GM12865 (cell line): Measurements from ENCODE around the gene SLC6A3.

Experiments used
- DNase-seq: peaks from one replicate; pipeline ENCODE4 v3.0.0; 2010; ENCODE audit warnings: low read depth
- H3K4me3 ChIP-seq: 2 replicates; pipeline ENCODE4 v1.5.1; 2011; ENCODE audit warnings: mild to moderate bottlenecking, low read depth, low read length, control low read depth
- CTCF ChIP-seq: IDR thresholded peaks from 2 replicates; pipeline ENCODE4 v1.5.1; 2011; ENCODE audit warnings: low read length, control low read depth, low read depth, inconsistent platforms; ENCODE audit not compliant: insufficient read depth; ENCODE audit errors: missing control alignments

SLC6A3 gene

GRCh38 chr5:1405121-1405520 is 40.1 kb downstream of the SLC6A3 start:
- TF ChIP-seq CTCF, result no peak
- no peak for DNase-seq
- H3K4me3 ChIP-seq, result no peak overlapping the region

GRCh38 chr5:1404062-1404461 is 41.2 kb downstream of the SLC6A3 start:
- no peak for TF ChIP-seq CTCF
- no peak for DNase-seq
- H3K4me3 ChIP-seq, result no peak overlapping the region

GRCh38 chr5:1402611-1403255 is 42.5 kb downstream of the SLC6A3 start:
- DNase-seq, result no peak
- no peak overlapping the region for H3K4me3 ChIP-seq
- TF ChIP-seq CTCF, result no peak

GRCh38 chr5:1401536-1402138 is 43.6 kb downstream of the SLC6A3 start:
- no peak for TF ChIP-seq CTCF
- no peak for DNase-seq
- no peak overlapping the region for H3K4me3 ChIP-seq

GRCh38 chr5:1400936-1401335 is 44.3 kb downstream of the SLC6A3 start:
- DNase-seq, result no peak
- TF ChIP-seq CTCF, result no peak
- H3K4me3 ChIP-seq, result no peak overlapping the region

- TF ChIP-seq CTCF, result no peak
- no peak for DNase-seq
- no peak overlapping the region for H3K4me3 ChIP-seq
Measured at GRCh38 chr5:1400211-1400855, 44.9 kb downstream of the SLC6A3 start.
